ENCODE measurements around the gene BCL2L13.
"Not testable (repeated sequence)": the region's sequence is repeated elsewhere in the genome, so short reads cannot be mapped to it uniquely, and the experiment has no call there.

BCL2L13 gene

GRCh38 chr22:17764036-17764435 is 125.5 kb downstream of the BCL2L13 start:
- DNase-seq (ENCODE audit: low spot score) = no peak

- DNase-seq (ENCODE audit: low spot score) = not testable (repeated sequence)
Observed at GRCh38 chr22:17764852-17765251, 126.3 kb downstream of the BCL2L13 start.

- DNase-seq (ENCODE audit: low spot score) = no peak
Observed at GRCh38 chr22:17767233-17768065, 128.9 kb downstream of the BCL2L13 start.

- no peak for DNase-seq (ENCODE audit: low spot score)
Observed at GRCh38 chr22:17769013-17769715, 130.6 kb downstream of the BCL2L13 start.

- no peak for DNase-seq (ENCODE audit: low spot score)
Observed at GRCh38 chr22:17769716-17770082, 131.1 kb downstream of the BCL2L13 start.

GRCh38 chr22:17770180-17771077 is 131.9 kb downstream of the BCL2L13 start:
- DNase-seq (ENCODE audit: low spot score) = no peak

GRCh38 chr22:17772249-17772957 is 133.8 kb downstream of the BCL2L13 start:
- peak; percentile 30 for DNase-seq (ENCODE audit: low spot score)

- DNase-seq (ENCODE audit: low spot score) = peak; percentile 62
Observed at GRCh38 chr22:17772958-17773605, 134.5 kb downstream of the BCL2L13 start.

GRCh38 chr22:17773606-17774205 is 135.1 kb downstream of the BCL2L13 start:
- DNase-seq (ENCODE audit: low spot score) = peak; percentile 37

GRCh38 chr22:17774206-17774925 is 135.8 kb downstream of the BCL2L13 start, which contains the start of gene BID:
TSS of gene BID (minus strand) at chr22:17774469. CDS start at chr22:17750116, 24,353 bp downstream.
- DNase-seq (ENCODE audit: low spot score) = peak; percentile 58

- DNase-seq (ENCODE audit: low spot score) = no peak
Observed at GRCh38 chr22:17774926-17775685, 136.5 kb downstream of the BCL2L13 start.

- DNase-seq (ENCODE audit: low spot score) = no peak
Observed at GRCh38 chr22:17775781-17776465, 137.4 kb downstream of the BCL2L13 start.

GRCh38 chr22:17777005-17777716 is 138.6 kb downstream of the BCL2L13 start:
- DNase-seq (ENCODE audit: low spot score) = no peak

GRCh38 chr22:17777717-17778044 is 139.1 kb downstream of the BCL2L13 start:
- DNase-seq (ENCODE audit: low spot score) = no peak

GRCh38 chr22:17778412-17778976 is 139.9 kb downstream of the BCL2L13 start:
- no peak for DNase-seq (ENCODE audit: low spot score)

- DNase-seq (ENCODE audit: low spot score) = no peak
Observed at GRCh38 chr22:17779286-17780115, 140.9 kb downstream of the BCL2L13 start.
